PC-9 (cell line): ENCODE results near the gene TECTA.

Experiments used
- CTCF ChIP-seq: fragments of 200-600 bp; sonication (generic); conservative IDR thresholded peaks from 2 replicates; pipeline ENCODE4 v1.6.1; 2017; ENCODE audit warnings: mixed run types, antibody characterized with exemption, mild to moderate bottlenecking, moderate library complexity
- EZH2 ChIP-seq: fragments of 200-600 bp; sonication (generic); IDR thresholded peaks from 2 replicates; pipeline ENCODE4 v1.8.0; 2017; ENCODE audit warnings: antibody characterized with exemption, low read depth

GRCh38 chr11:121206810-121207209 lies 105.8 kb downstream of the TECTA start:
- TF ChIP-seq CTCF (no peak), EZH2 (no peak)
